Activated CD8-positive, alpha-beta T cell treated with anti-CD3 and anti-CD28 coated beads, Interleukin-2, amount 10 ng/mL, durations not matched to agents 7 days and 5 days (primary cell): ENCODE measurements around the gene PFKL. TPM values are rescaled to one million over a fixed set of nuclear protein-coding genes. Genes with fewer than 3 reads are reported as not detected.

ENCODE experiments used
- ATAC-seq: fragments of 150-1000 bp; cut with Tn5 transposase; one replicate; pipeline ENCODE4 v1.10.0; 2021; ENCODE audit warnings: moderate library complexity
- CTCF ChIA-PET: fragments of 350-600 bp; sonication (Branson Sonifier 250); formaldehyde crosslinking; loops from one replicate; lab custom pipeline; 2021; ENCODE audit warnings: antibody characterized with exemption; lab: Charles Lee
- POLR2A ChIA-PET: fragments of 350-600 bp; sonication (Branson Sonifier 250); formaldehyde crosslinking; loops from one replicate; lab custom pipeline; 2021; ENCODE audit warnings: antibody characterized with exemption; lab: Charles Lee
- DNase-seq: peaks from one replicate; pipeline ENCODE4 v3.0.0-alpha.2; 2020
- H3K27ac Mint-ChIP-seq: one replicate; pipeline ENCODE4 v1.8.0; 2021; ENCODE audit warnings: mild to moderate bottlenecking, mixed read lengths
- H3K27me3 Mint-ChIP-seq: one replicate; pipeline ENCODE4 v1.8.0; 2021; ENCODE audit warnings: low read depth, mixed read lengths
- H3K36me3 Mint-ChIP-seq: one replicate; pipeline ENCODE4 v1.8.0; 2021; ENCODE audit warnings: low read depth, mixed read lengths
- H3K4me1 Mint-ChIP-seq: one replicate; pipeline ENCODE4 v1.8.0; 2021; ENCODE audit warnings: low read depth, mixed read lengths
- H3K4me3 Mint-ChIP-seq: one replicate; pipeline ENCODE4 v1.8.0; 2021; ENCODE audit warnings: mild to moderate bottlenecking, mixed read lengths
- H3K9me3 Mint-ChIP-seq: one replicate; pipeline ENCODE4 v1.8.0; 2022; ENCODE audit warnings: mixed read lengths; ENCODE audit not compliant: insufficient read depth
- total RNA-seq, 2 experiments: library from RNA; stranded (reverse); gene quantifications; one replicate each; pipeline ENCODE4 v1.2.3, GENCODE V29; 2021

PFKL gene
- total RNA-seq, result 100 to 1,000 TPM; 191 to 199 TPM

GRCh38 chr21:44299458-44300261, at the start of gene PFKL:
Gene PFKL, plus strand, starts transcription at chr21:44300053. Its CDS starts 53 bp downstream, at chr21:44300106.
- DNase-seq (peak; percentile 82), ATAC-seq (peak; percentile 76)
- POLR2A ChIA-PET, result interaction anchor here (0.6 to 0.7 kb wide), 2 partner anchors 13 to 26 kb away, joined by 4 read pairs; no protein-coding TSS in a partner anchor
- no peaks in the 10 kb centered on the region for H3K9me3 Mint-ChIP-seq
- H3K27ac Mint-ChIP-seq, result peak within 1 kb of the TSS; percentile 97
- peaks cover 15% of the 10 kb centered on the region for H3K36me3 Mint-ChIP-seq
- CTCF ChIA-PET, result no interaction called here
- H3K4me1 Mint-ChIP-seq, result peaks cover 59% of the 10 kb centered on the region
- no peaks in the 10 kb centered on the region for H3K27me3 Mint-ChIP-seq
- peak within 1 kb of the TSS; percentile 90 for H3K4me3 Mint-ChIP-seq

GRCh38 chr21:44253832-44254710, 45.8 kb upstream of the PFKL start:
- Mint-ChIP-seq H3K4me1 (no peaks in the 10 kb centered on the region), H3K36me3 (no peaks in the 10 kb centered on the region), H3K9me3 (no peaks in the 10 kb centered on the region), H3K27ac (no peak overlapping the region), H3K4me3 (no peak overlapping the region), H3K27me3 (peaks cover 7% of the 10 kb centered on the region)
- CTCF ChIA-PET, result interaction anchor here (1.0 kb wide), 1 partner anchor 44 kb away, joined by 3 read pairs; no protein-coding TSS in a partner anchor
- ATAC-seq (no peak), DNase-seq (no peak)
- POLR2A ChIA-PET, result interaction anchor here (0.6 kb wide), 1 partner anchor 75 kb away, joined by 3 read pairs; no protein-coding TSS in a partner anchor

GRCh38 chr21:44255511-44255981, 44.3 kb upstream of the PFKL start:
- Mint-ChIP-seq H3K9me3 (no peaks in the 10 kb centered on the region), H3K36me3 (no peaks in the 10 kb centered on the region), H3K4me1 (no peaks in the 10 kb centered on the region), H3K4me3 (no peak overlapping the region), H3K27me3 (peaks cover 7% of the 10 kb centered on the region), H3K27ac (no peak overlapping the region)
- DNase-seq (no peak), ATAC-seq (no peak)
- POLR2A ChIA-PET, result no interaction called here
- CTCF ChIA-PET, result interaction anchor here (1.0 kb wide), 1 partner anchor 42 kb away, joined by 3 read pairs; no protein-coding TSS in a partner anchor

GRCh38 chr21:44258056-44258725, 41.7 kb upstream of the PFKL start:
- H3K9me3 Mint-ChIP-seq, result no peaks in the 10 kb centered on the region
- no peak for DNase-seq
- H3K4me3 Mint-ChIP-seq, result no peak overlapping the region
- no peak overlapping the region for H3K27ac Mint-ChIP-seq
- ChIA-PET POLR2A (no interaction called here), CTCF (no interaction called here)
- no peaks in the 10 kb centered on the region for H3K36me3 Mint-ChIP-seq
- no peak for ATAC-seq
- H3K27me3 Mint-ChIP-seq, result peaks cover 7% of the 10 kb centered on the region
- H3K4me1 Mint-ChIP-seq, result no peaks in the 10 kb centered on the region

GRCh38 chr21:44259082-44259705, 40.7 kb upstream of the PFKL start:
- POLR2A ChIA-PET, result interaction anchor here (0.6 kb wide), 1 partner anchor 645 kb away, joined by 3 read pairs; no protein-coding TSS in a partner anchor
- ATAC-seq (no peak), DNase-seq (no peak)
- CTCF ChIA-PET, result interaction anchor here (1.3 kb wide), 1 partner anchor 352 kb away, joined by 4 read pairs; no protein-coding TSS in a partner anchor
- Mint-ChIP-seq H3K27me3 (peaks cover 5% of the 10 kb centered on the region), H3K4me1 (no peaks in the 10 kb centered on the region), H3K36me3 (no peaks in the 10 kb centered on the region), H3K9me3 (no peaks in the 10 kb centered on the region), H3K4me3 (no peak overlapping the region), H3K27ac (no peak overlapping the region)

- POLR2A ChIA-PET, result no interaction called here
- Mint-ChIP-seq H3K9me3 (no peaks in the 10 kb centered on the region), H3K4me1 (no peaks in the 10 kb centered on the region), H3K27me3 (peaks cover under 1% of the 10 kb centered on the region), H3K27ac (no peak overlapping the region), H3K4me3 (no peak overlapping the region), H3K36me3 (no peaks in the 10 kb centered on the region)
- ATAC-seq, result no peak
- CTCF ChIA-PET, result interaction anchor here (0.9 to 1.3 kb wide), 2 partner anchors 38 to 351 kb away, joined by 3 to 4 read pairs; no protein-coding TSS in a partner anchor
- no peak for DNase-seq
Measured at GRCh38 chr21:44260066-44260465, 39.8 kb upstream of the PFKL start.

GRCh38 chr21:44260791-44261631, 38.8 kb upstream of the PFKL start:
- Mint-ChIP-seq H3K4me1 (no peaks in the 10 kb centered on the region), H3K27ac (no peak overlapping the region), H3K9me3 (no peaks in the 10 kb centered on the region), H3K36me3 (no peaks in the 10 kb centered on the region), H3K27me3 (no peaks in the 10 kb centered on the region), H3K4me3 (no peak overlapping the region)
- ATAC-seq, result no peak
- POLR2A ChIA-PET, result no interaction called here
- CTCF ChIA-PET, result interaction anchor here (0.9 to 1.3 kb wide), 2 partner anchors 37 to 350 kb away, joined by 3 to 4 read pairs; no protein-coding TSS in a partner anchor
- no peak for DNase-seq

- Mint-ChIP-seq H3K27ac (no peak within 1 kb of the TSS), H3K9me3 (no peaks in the 10 kb centered on the region), H3K36me3 (no peaks in the 10 kb centered on the region), H3K4me3 (no peak within 1 kb of the TSS), H3K4me1 (no peaks in the 10 kb centered on the region), H3K27me3 (no peaks in the 10 kb centered on the region)
- ATAC-seq, result no peak
- ChIA-PET CTCF (no interaction called here), POLR2A (no interaction called here)
- no peak for DNase-seq
Measured at GRCh38 chr21:44261675-44262295, 38.1 kb upstream of the PFKL start, which contains the start of gene DNMT3L. Gene DNMT3L, minus strand, starts transcription at chr21:44261897. Its CDS starts 638 bp downstream, at chr21:44261259.

- no peaks in the 10 kb centered on the region for H3K9me3 Mint-ChIP-seq
Measured at GRCh38 chr21:44262338-44263056, 37.4 kb upstream of the PFKL start.

More at GRCh38 chr21:44262338-44263056, 37.4 kb upstream of the PFKL start:
- ATAC-seq (no peak), DNase-seq (no peak)
- Mint-ChIP-seq H3K4me3 (no peak overlapping the region), H3K27ac (no peak overlapping the region), H3K36me3 (no peaks in the 10 kb centered on the region), H3K27me3 (no peaks in the 10 kb centered on the region), H3K4me1 (no peaks in the 10 kb centered on the region)
- POLR2A ChIA-PET, result no interaction called here
- CTCF ChIA-PET, result no interaction called here
